Sigmoid colon (tissue), 4 donors: Measurements from ENCODE around the gene TWSG1.

Experiments used
- CTCF ChIP-seq, 4 experiments: fragments of 450-650 bp in 3 of 4; fragments of 200-600 bp in 1 of 4; IDR thresholded peaks; one replicate each; pipeline ENCODE4 v1.5.1; 2016 to 2019; ENCODE audit warnings: antibody characterized with exemption in 4 of 4, mild to moderate bottlenecking in 3 of 4, moderate library complexity in 2 of 4
- EP300 ChIP-seq, 4 donors: sonication (generic); formaldehyde crosslinking; IDR thresholded peaks; one replicate each; pipeline ENCODE4 v1.6.1; 2017; ENCODE audit warnings: antibody characterized with exemption in 4 of 4
- POLR2A ChIP-seq, 2 donors: fragments of 450-650 bp; IDR thresholded peaks; one replicate each; pipeline ENCODE4 v1.6.1; 2016; ENCODE audit warnings: antibody characterized with exemption in 2 of 2, mild to moderate bottlenecking in 2 of 2, moderate library complexity in 2 of 2

GRCh38 chr18:9380101-9380500 lies 45.5 kb downstream of the TWSG1 start:
- TF ChIP-seq POLR2A (IDR thresholded peaks at IDR 0.05) (no peak), CTCF (IDR thresholded peaks at IDR 0.05) (no peak), EP300 (IDR thresholded peaks at IDR 0.05) (no peak)
